CD4-positive, alpha-beta T cell treated with Interleukin-4 for 4 hours (primary cell): ENCODE measurements around the gene LRRC59.
"Not testable (repeated sequence)": the region's sequence is repeated elsewhere in the genome, so short reads cannot be mapped to it uniquely, and the experiment has no call there.

ENCODE experiments used
- DNase-seq: peaks from one replicate; pipeline ENCODE4 v3.0.0-alpha.2; 2020

Gene LRRC59

GRCh38 chr17:50345432-50346312 is 51.7 kb downstream of the LRRC59 start, which contains the start of gene XYLT2:
TSS of gene XYLT2 (plus strand) at chr17:50346126. CDS start at chr17:50346141, 15 bp downstream.
- peak; percentile 89 for DNase-seq

- DNase-seq: no peak
Observed at GRCh38 chr17:50344731-50345365, 52.5 kb downstream of the LRRC59 start.

GRCh38 chr17:50339381-50339780 is 57.9 kb downstream of the LRRC59 start:
- DNase-seq: no peak

GRCh38 chr17:50338645-50339044 is 58.7 kb downstream of the LRRC59 start:
- no peak for DNase-seq

GRCh38 chr17:50337956-50338355 is 59.4 kb downstream of the LRRC59 start:
- DNase-seq: no peak

GRCh38 chr17:50333291-50334057 is 63.8 kb downstream of the LRRC59 start:
- DNase-seq: not testable (repeated sequence)

- no peak for DNase-seq
Observed at GRCh38 chr17:50332196-50332595, 65.1 kb downstream of the LRRC59 start.
